ENCODE results near the gene JPT1. TPM values are rescaled to one million over a fixed set of nuclear protein-coding genes. Genes with fewer than 3 reads are reported as not detected.
A peak's percentile ranks its signal among the peaks of the same experiment; 100 is the strongest.

The JPT1 gene
- total and polyA plus RNA-seq, 8 donors: 7.5 to 33.1 (median 17.5) TPM

- H3K4me1 ChIP-seq: no peaks in the 10 kb centered on the region
- DNase-seq (no peak), FAIRE-seq (no peak)
These were observed 56.4 kb downstream of the JPT1 start for GRCh38 chr17:75097865-75098264.

GRCh38 chr17:75096082-75096625 lies 58.2 kb downstream of the JPT1 start:
- no peaks in the 10 kb centered on the region for H3K27me3 ChIP-seq
- no peaks in the 10 kb centered on the region for H3K4me1 ChIP-seq
- no peak overlapping the region for H3K4me3 ChIP-seq
- FAIRE-seq: no peak
- peak overlapping the region in 3 of 4 donors; percentile 50 to 61 (median 51) for H3K27ac ChIP-seq
- WGBS, 2 donors: 34 to 38% methylated on average over 14 of the region's 14 CpGs
- DNase-seq: peak in 5 of 6 donors; percentile 52 to 75 (median 72)
- peak; percentile 81 to 90 (median 88) for ATAC-seq
- no peak for TF ChIP-seq CTCF (IDR thresholded peaks at IDR 0.05)
- intact Hi-C loops (cut with DNase I): no loop called here
- no peaks in the 10 kb centered on the region for H3K9me3 ChIP-seq
- H3K36me3 ChIP-seq: no peaks in the 10 kb centered on the region

More at GRCh38 chr17:75097865-75098264, 56.4 kb downstream of the JPT1 start:
- ATAC-seq: peak in 1 of 4 donors; percentile 67
- Histone ChIP-seq H3K9me3 (no peaks in the 10 kb centered on the region), H3K36me3 (no peaks in the 10 kb centered on the region), H3K27me3 (no peaks in the 10 kb centered on the region), H3K27ac (no peak overlapping the region), H3K4me3 (no peak overlapping the region)
- intact Hi-C loops (cut with DNase I): no loop called here
- 71% methylated on average over 7 of the region's 7 CpGs for WGBS, 2 donors
- TF ChIP-seq CTCF (IDR thresholded peaks at IDR 0.05): no peak

GRCh38 chr17:75094871-75095399 lies 59.4 kb downstream of the JPT1 start:
- no peak for TF ChIP-seq CTCF (IDR thresholded peaks at IDR 0.05)
- H3K4me3 ChIP-seq: no peak overlapping the region
- intact Hi-C loops (cut with DNase I): no loop called here
- DNase-seq: no peak
- no peak for FAIRE-seq
- ATAC-seq: no peak
- no peaks in the 10 kb centered on the region for H3K4me1 ChIP-seq
- no peaks in the 10 kb centered on the region for H3K9me3 ChIP-seq
- no peaks in the 10 kb centered on the region for H3K27me3 ChIP-seq
- no peak overlapping the region for H3K27ac ChIP-seq
- WGBS, 2 donors: 80 to 82% methylated on average over 16 of the region's 16 CpGs
- no peaks in the 10 kb centered on the region for H3K36me3 ChIP-seq

- Histone ChIP-seq H3K4me3 (no peak overlapping the region), H3K36me3 (no peaks in the 10 kb centered on the region), H3K9me3 (no peaks in the 10 kb centered on the region), H3K27ac (no peak overlapping the region), H3K4me1 (no peaks in the 10 kb centered on the region), H3K27me3 (no peaks in the 10 kb centered on the region)
- intact Hi-C loops (cut with DNase I): no loop called here
- FAIRE-seq (no peak), DNase-seq (no peak), ATAC-seq (no peak)
- WGBS, 2 donors: 83 to 87% methylated on average over 18 of the region's 18 CpGs
- no peak for TF ChIP-seq CTCF (IDR thresholded peaks at IDR 0.05)
These were observed 60.7 kb downstream of the JPT1 start for GRCh38 chr17:75093548-75094158.

GRCh38 chr17:75091855-75092327 lies 62.4 kb downstream of the JPT1 start:
- no peak overlapping the region for H3K27ac ChIP-seq
- no peaks in the 10 kb centered on the region for H3K9me3 ChIP-seq
- H3K4me1 ChIP-seq: no peaks in the 10 kb centered on the region
- H3K4me3 ChIP-seq: no peak overlapping the region
- DNase-seq (no peak), FAIRE-seq (no peak), ATAC-seq (no peak)
- 71 to 79% methylated on average over 10 of the region's 10 CpGs for WGBS, 2 donors
- no peaks in the 10 kb centered on the region for H3K36me3 ChIP-seq
- H3K27me3 ChIP-seq: no peaks in the 10 kb centered on the region
- intact Hi-C loops (cut with DNase I): no loop called here
- TF ChIP-seq CTCF (IDR thresholded peaks at IDR 0.05): no peak

Data from pancreas (tissue), 10 donors.